GM10847 (cell line): ENCODE results near the gene GAS1.

Experiments used
- POLR2A ChIP-seq: IDR thresholded peaks from 2 replicates; pipeline ENCODE4 v1.6.1; 2011; ENCODE audit not compliant: insufficient read length; ENCODE audit errors: extremely low read depth

GAS1 gene

GRCh38 chr9:86947146-86948073 is at the start of gene GAS1:
GAS1 (minus strand) TSS chr9:86947506; CDS start chr9:86946779, 727 bp downstream.
- no peak for TF ChIP-seq POLR2A

GRCh38 chr9:86994231-86994630 is 46.9 kb upstream of the GAS1 start:
- no peak for TF ChIP-seq POLR2A

GRCh38 chr9:86993830-86994229 is 46.5 kb upstream of the GAS1 start:
- TF ChIP-seq POLR2A: no peak

- TF ChIP-seq POLR2A: no peak
These were observed 43.8 kb upstream of the GAS1 start for GRCh38 chr9:86991077-86991476.

- TF ChIP-seq POLR2A: no peak
These were observed 43.0 kb upstream of the GAS1 start for GRCh38 chr9:86990290-86990689.

- no peak for TF ChIP-seq POLR2A
These were observed 40.6 kb upstream of the GAS1 start for GRCh38 chr9:86987900-86988299.

GRCh38 chr9:86985132-86985647 is 37.9 kb upstream of the GAS1 start:
- TF ChIP-seq POLR2A: no peak

GRCh38 chr9:86983620-86984259 is 36.4 kb upstream of the GAS1 start:
- no peak for TF ChIP-seq POLR2A

GRCh38 chr9:86983249-86983619 is 35.9 kb upstream of the GAS1 start:
- no peak for TF ChIP-seq POLR2A

GRCh38 chr9:86980802-86981201 is 33.5 kb upstream of the GAS1 start:
- no peak for TF ChIP-seq POLR2A

- no peak for TF ChIP-seq POLR2A
These were observed 32.4 kb upstream of the GAS1 start for GRCh38 chr9:86979657-86980056.

- TF ChIP-seq POLR2A: no peak
These were observed 31.7 kb upstream of the GAS1 start for GRCh38 chr9:86978922-86979474.

GRCh38 chr9:86978413-86978812 is 31.1 kb upstream of the GAS1 start:
- TF ChIP-seq POLR2A: no peak

GRCh38 chr9:86977205-86977835 is 30.0 kb upstream of the GAS1 start:
- TF ChIP-seq POLR2A: no peak

- TF ChIP-seq POLR2A: no peak
These were observed 28.3 kb upstream of the GAS1 start for GRCh38 chr9:86975606-86976005.
